Sigmoid colon (tissue), 4 donors: ENCODE data around the gene SLC12A8.

Experiments used
- EP300 ChIP-seq, 4 donors: sonication (generic); formaldehyde crosslinking; IDR thresholded peaks; one replicate each; pipeline ENCODE4 v1.6.1; 2017; ENCODE audit warnings: antibody characterized with exemption in 4 of 4
- POLR2A ChIP-seq, 2 donors: fragments of 450-650 bp; IDR thresholded peaks; one replicate each; pipeline ENCODE4 v1.6.1; 2016; ENCODE audit warnings: antibody characterized with exemption in 2 of 2, mild to moderate bottlenecking in 2 of 2, moderate library complexity in 2 of 2
- POLR2AphosphoS5 ChIP-seq, 4 donors: sonication (generic); formaldehyde crosslinking; IDR thresholded peaks; one replicate each; pipeline ENCODE4 v1.6.1; 2017; ENCODE audit warnings: antibody characterized with exemption in 4 of 4
- TF ChIP-seq, protein P1 (sequence below), 4 experiments: fragments of 450-650 bp in 3 of 4; fragments of 200-600 bp in 1 of 4; IDR thresholded peaks; one replicate each; pipeline ENCODE4 v1.5.1; 2016 to 2019; ENCODE audit warnings: antibody characterized with exemption in 4 of 4, mild to moderate bottlenecking in 3 of 4, moderate library complexity in 2 of 4

DNA sequence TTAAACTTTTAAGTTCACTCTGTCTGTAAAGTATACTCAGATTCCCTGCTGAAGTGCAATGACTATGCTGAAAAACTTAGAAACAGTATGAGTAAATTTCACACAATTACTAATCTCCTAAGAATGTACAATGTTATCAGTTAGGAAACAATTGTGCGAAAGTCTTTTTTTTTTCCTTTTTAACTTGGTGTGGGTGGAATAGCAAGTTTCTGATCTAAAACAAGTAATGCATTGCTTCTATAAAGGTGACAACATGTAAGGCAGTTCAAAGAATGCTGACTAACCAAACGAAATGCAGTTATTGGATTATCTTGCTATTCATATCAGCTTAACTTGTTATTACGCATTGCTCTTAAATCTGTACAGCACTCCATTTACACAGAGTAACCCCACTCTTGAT is 19.3 kb upstream of the SLC12A8 start:
- TF ChIP-seq POLR2AphosphoS5 (IDR thresholded peaks at IDR 0.05) = no peak
- TF ChIP-seq POLR2A (IDR thresholded peaks at IDR 0.05) = no peak
- TF ChIP-seq, protein P1, sequence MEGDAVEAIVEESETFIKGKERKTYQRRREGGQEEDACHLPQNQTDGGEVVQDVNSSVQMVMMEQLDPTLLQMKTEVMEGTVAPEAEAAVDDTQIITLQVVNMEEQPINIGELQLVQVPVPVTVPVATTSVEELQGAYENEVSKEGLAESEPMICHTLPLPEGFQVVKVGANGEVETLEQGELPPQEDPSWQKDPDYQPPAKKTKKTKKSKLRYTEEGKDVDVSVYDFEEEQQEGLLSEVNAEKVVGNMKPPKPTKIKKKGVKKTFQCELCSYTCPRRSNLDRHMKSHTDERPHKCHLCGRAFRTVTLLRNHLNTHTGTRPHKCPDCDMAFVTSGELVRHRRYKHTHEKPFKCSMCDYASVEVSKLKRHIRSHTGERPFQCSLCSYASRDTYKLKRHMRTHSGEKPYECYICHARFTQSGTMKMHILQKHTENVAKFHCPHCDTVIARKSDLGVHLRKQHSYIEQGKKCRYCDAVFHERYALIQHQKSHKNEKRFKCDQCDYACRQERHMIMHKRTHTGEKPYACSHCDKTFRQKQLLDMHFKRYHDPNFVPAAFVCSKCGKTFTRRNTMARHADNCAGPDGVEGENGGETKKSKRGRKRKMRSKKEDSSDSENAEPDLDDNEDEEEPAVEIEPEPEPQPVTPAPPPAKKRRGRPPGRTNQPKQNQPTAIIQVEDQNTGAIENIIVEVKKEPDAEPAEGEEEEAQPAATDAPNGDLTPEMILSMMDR (IDR thresholded peaks at IDR 0.05) = no peak
- no peak for TF ChIP-seq EP300 (IDR thresholded peaks at IDR 0.05)
